Neural progenitor cell (in vitro differentiated cells): ENCODE measurements around the gene SYNGR2. TPM values are rescaled to one million over a fixed set of nuclear protein-coding genes. Genes with fewer than 3 reads are reported as not detected.
"Not testable (repeated sequence)": the region's sequence is repeated elsewhere in the genome, so short reads cannot be mapped to it uniquely, and the experiment has no call there.

Experiments
- DNase-seq: peaks from one replicate; pipeline ENCODE4 v3.0.0-alpha.2; 2016; ENCODE audit warnings: low spot score
- H2AFZ ChIP-seq: fragments of 200-600 bp; sonication (generic); replicated peaks from 2 replicates; pipeline ENCODE4 v1.6.1; 2016; ENCODE audit warnings: antibody characterized with exemption
- H3F3A ChIP-seq: fragments of 200-600 bp; sonication (generic); 2 replicates; pipeline ENCODE4 v1.6.1; 2016; ENCODE audit warnings: antibody characterized with exemption, low read depth
- H3K27ac ChIP-seq: fragments of 200-600 bp; sonication (generic); 2 replicates; pipeline ENCODE4 v1.5.1; 2016; ENCODE audit warnings: mild to moderate bottlenecking
- H3K27me3 ChIP-seq: fragments of 200-600 bp; sonication (generic); 2 replicates; pipeline ENCODE4 v1.6.1; 2016; ENCODE audit warnings: mild to moderate bottlenecking, moderate library complexity
- H3K36me3 ChIP-seq: fragments of 200-600 bp; sonication (generic); 2 replicates; pipeline ENCODE4 v1.5.1; 2016
- H3K4me1 ChIP-seq: fragments of 200-600 bp; sonication (generic); 2 replicates; pipeline ENCODE4 v1.6.1; 2016; ENCODE audit warnings: mixed run types
- H3K4me2 ChIP-seq: fragments of 200-600 bp; sonication (generic); 2 replicates; pipeline ENCODE4 v1.6.1; 2016
- H3K4me3 ChIP-seq: fragments of 200-600 bp; sonication (generic); 2 replicates; pipeline ENCODE4 v1.5.1; 2016
- H3K79me2 ChIP-seq: fragments of 200-600 bp; sonication (generic); 2 replicates; pipeline ENCODE4 v1.6.1; 2016; ENCODE audit warnings: low read depth
- H3K9ac ChIP-seq: fragments of 200-600 bp; sonication (generic); 2 replicates; pipeline ENCODE4 v1.6.1; 2016
- H3K9me3 ChIP-seq: fragments of 200-600 bp; sonication (generic); 2 replicates; pipeline ENCODE4 v1.5.1; 2016; ENCODE audit warnings: low read depth
- H4K20me1 ChIP-seq: fragments of 200-600 bp; sonication (generic); 2 replicates; pipeline ENCODE4 v1.6.1; 2016; ENCODE audit warnings: low read depth
- H3K27ac Mint-ChIP-seq: 3 replicates; pipeline ENCODE4 v1.8.0; 2021; ENCODE audit warnings: mixed read lengths
- H3K27me3 Mint-ChIP-seq: 2 replicates; pipeline ENCODE4 v1.8.0; 2022; ENCODE audit warnings: low read depth, mild to moderate bottlenecking, inconsistent platforms, moderate library complexity, mixed read lengths; ENCODE audit not compliant: insufficient read depth
- H3K36me3 Mint-ChIP-seq: 3 replicates; pipeline ENCODE4 v1.8.0; 2021; ENCODE audit warnings: mixed read lengths
- H3K4me1 Mint-ChIP-seq: 3 replicates; pipeline ENCODE4 v1.8.0; 2021; ENCODE audit warnings: mixed read lengths
- H3K4me3 Mint-ChIP-seq: 3 replicates; pipeline ENCODE4 v1.8.0; 2021; ENCODE audit warnings: mild to moderate bottlenecking, moderate library complexity, mixed read lengths
- H3K9me3 Mint-ChIP-seq: 3 replicates; pipeline ENCODE4 v1.8.0; 2020; ENCODE audit warnings: mixed read lengths
- CTCF ChIP-seq: fragments of 200-600 bp; sonication (generic); IDR thresholded peaks from 2 replicates; pipeline ENCODE4 v1.5.1; 2017; ENCODE audit warnings: antibody characterized with exemption, mild to moderate bottlenecking
- EZH2 ChIP-seq: fragments of 200-600 bp; sonication (generic); IDR thresholded peaks from 2 replicates; pipeline ENCODE4 v1.6.1; 2017; ENCODE audit warnings: antibody characterized with exemption, mild to moderate bottlenecking, moderate library complexity
- EZH2phosphoT487 ChIP-seq: fragments of 200-600 bp; sonication (generic); IDR thresholded peaks from 2 replicates; pipeline ENCODE4 v1.6.1; 2017; ENCODE audit warnings: antibody characterized with exemption
- total RNA-seq: library from RNA; depleted of rRNA; stranded (reverse); fragments of >200 nt; gene quantifications from 2 replicates; pipeline ENCODE4 v1.2.3, GENCODE V29; 2015; ENCODE audit warnings: low replicate concordance

SYNGR2 gene
- total RNA-seq, 1 donor from 2014 or later = 6.2 TPM

DNA sequence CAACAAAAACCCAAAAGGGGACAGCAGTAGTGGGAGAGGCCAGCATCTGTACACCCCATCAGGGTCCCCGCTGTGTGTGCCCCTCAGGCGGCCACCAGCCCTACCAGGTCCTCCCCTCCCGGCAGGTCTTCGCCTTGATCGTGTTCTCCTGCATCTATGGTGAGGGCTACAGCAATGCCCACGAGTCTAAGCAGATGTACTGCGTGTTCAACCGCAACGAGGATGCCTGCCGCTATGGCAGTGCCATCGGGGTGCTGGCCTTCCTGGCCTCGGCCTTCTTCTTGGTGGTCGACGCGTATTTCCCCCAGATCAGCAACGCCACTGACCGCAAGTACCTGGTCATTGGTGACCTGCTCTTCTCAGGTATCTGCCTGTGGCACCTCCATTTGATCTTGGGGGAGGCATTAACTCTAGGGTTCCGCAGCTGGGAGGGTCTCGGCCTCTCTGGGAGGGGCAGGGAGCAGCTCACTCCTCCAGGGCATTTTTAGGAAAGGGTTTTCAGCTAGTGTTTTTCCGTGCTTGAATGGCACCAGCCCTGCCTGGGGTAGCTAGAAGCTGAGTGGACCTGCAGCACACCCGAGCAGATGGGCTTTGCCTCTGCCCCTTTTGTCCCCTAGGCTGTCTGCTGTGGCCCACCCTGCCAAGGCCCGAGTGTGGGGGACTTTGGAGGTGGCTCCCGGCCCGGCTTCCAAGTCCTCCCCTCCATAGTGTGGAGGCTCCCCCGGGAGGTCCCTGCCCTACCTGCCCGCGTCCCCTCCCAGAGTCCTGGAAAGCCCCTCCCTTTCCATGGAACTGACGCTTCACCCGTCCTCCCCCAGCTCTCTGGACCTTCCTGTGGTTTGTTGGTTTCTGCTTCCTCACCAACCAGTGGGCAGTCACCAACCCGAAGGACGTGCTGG, 2.6 kb downstream of the SYNGR2 start:
- Mint-ChIP-seq H3K27ac (no peak overlapping the region), H3K4me3 (peak overlapping the region; percentile 75), H3K4me1 (peaks cover 15% of the 10 kb centered on the region), H3K9me3 (no peaks in the 10 kb centered on the region), H3K27me3 (peaks cover 12% of the 10 kb centered on the region), H3K36me3 (peaks cover 10% of the 10 kb centered on the region)
- Histone ChIP-seq H3F3A (peaks cover 48% of the 10 kb centered on the region), H3K9ac (no peak overlapping the region), H3K27me3 (no peaks in the 10 kb centered on the region), H3K4me3 (no peak overlapping the region), H4K20me1 (peaks cover 30% of the 10 kb centered on the region), H3K4me1 (peaks cover 9% of the 10 kb centered on the region), H3K36me3 (no peaks in the 10 kb centered on the region), H3K4me2 (no peak overlapping the region), H3K9me3 (no peaks in the 10 kb centered on the region), H3K27ac (no peak overlapping the region), H3K79me2 (no peaks in the 10 kb centered on the region), H2AFZ (no peak overlapping the region)
- DNase-seq = no peak
- TF ChIP-seq EZH2phosphoT487 = no peak
- no peak for TF ChIP-seq CTCF
- no peak for TF ChIP-seq EZH2

DNA sequence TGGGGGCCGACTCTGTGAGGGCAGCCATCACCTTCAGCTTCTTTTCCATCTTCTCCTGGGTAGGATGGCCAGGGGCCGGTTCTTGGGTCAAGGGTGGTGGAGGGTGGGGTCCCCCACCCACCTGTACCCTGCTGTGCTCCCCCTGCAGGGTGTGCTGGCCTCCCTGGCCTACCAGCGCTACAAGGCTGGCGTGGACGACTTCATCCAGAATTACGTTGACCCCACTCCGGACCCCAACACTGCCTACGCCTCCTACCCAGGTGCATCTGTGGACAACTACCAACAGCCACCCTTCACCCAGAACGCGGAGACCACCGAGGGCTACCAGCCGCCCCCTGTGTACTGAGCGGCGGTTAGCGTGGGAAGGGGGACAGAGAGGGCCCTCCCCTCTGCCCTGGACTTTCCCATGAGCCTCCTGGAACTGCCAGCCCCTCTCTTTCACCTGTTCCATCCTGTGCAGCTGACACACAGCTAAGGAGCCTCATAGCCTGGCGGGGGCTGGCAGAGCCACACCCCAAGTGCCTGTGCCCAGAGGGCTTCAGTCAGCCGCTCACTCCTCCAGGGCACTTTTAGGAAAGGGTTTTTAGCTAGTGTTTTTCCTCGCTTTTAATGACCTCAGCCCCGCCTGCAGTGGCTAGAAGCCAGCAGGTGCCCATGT, 3.3 kb downstream of the SYNGR2 start:
- not testable (repeated sequence) for H3K4me2 ChIP-seq, H3K9me3 ChIP-seq, H3K36me3 ChIP-seq, H2AFZ ChIP-seq, H3K4me3 ChIP-seq, H3K27me3 ChIP-seq, H3K9me3 Mint-ChIP-seq, DNase-seq, H3K79me2 ChIP-seq, H3K27ac Mint-ChIP-seq, H3K9ac ChIP-seq, H3K4me1 ChIP-seq
- H3F3A ChIP-seq = peaks cover 54% of the 10 kb centered on the region
- peaks cover 37% of the 10 kb centered on the region for H4K20me1 ChIP-seq
- Mint-ChIP-seq H3K27me3 (peaks cover 14% of the 10 kb centered on the region), H3K4me3 (peak overlapping the region; percentile 41), H3K4me1 (peaks cover 16% of the 10 kb centered on the region), H3K36me3 (peaks cover 10% of the 10 kb centered on the region)
- H3K27ac ChIP-seq = peak overlapping the region; percentile 46

DNA sequence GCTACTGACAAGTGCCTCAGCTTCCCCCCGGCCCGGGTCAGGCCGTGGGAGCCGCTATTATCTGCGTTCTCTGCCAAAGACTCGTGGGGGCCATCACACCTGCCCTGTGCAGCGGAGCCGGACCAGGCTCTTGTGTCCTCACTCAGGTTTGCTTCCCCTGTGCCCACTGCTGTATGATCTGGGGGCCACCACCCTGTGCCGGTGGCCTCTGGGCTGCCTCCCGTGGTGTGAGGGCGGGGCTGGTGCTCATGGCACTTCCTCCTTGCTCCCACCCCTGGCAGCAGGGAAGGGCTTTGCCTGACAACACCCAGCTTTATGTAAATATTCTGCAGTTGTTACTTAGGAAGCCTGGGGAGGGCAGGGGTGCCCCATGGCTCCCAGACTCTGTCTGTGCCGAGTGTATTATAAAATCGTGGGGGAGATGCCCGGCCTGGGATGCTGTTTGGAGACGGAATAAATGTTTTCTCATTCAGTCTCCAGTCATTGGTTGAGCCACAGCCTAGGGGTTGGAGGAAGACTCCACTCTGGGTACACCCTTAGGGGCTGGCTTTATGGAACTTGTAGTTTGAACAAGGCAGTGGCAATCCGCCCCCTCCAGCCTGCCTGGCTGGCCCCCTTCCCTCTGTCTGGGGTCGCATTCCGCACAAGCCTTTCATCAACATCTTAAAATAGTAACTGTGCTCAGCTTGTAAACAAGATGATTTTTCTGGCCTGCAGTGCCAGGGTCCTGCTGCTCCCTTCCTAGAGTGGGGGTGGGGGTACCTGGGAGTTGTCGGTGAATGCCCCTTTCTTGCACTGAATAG, 4.1 kb downstream of the SYNGR2 start:
- Histone ChIP-seq H3K9me3 (no peaks in the 10 kb centered on the region), H3K27me3 (no peaks in the 10 kb centered on the region), H3K4me3 (no peak overlapping the region), H3K36me3 (no peaks in the 10 kb centered on the region), H3F3A (peaks cover 60% of the 10 kb centered on the region), H4K20me1 (peaks cover 38% of the 10 kb centered on the region), H3K9ac (no peak overlapping the region), H3K4me1 (peaks cover 9% of the 10 kb centered on the region), H3K79me2 (no peaks in the 10 kb centered on the region), H2AFZ (no peak overlapping the region), H3K4me2 (no peak overlapping the region), H3K27ac (peak overlapping the region; percentile 46)
- H3K27me3 Mint-ChIP-seq = peaks cover 14% of the 10 kb centered on the region
- no peak overlapping the region for H3K27ac Mint-ChIP-seq
- H3K4me3 Mint-ChIP-seq = no peak overlapping the region
- H3K36me3 Mint-ChIP-seq = peaks cover 10% of the 10 kb centered on the region
- TF ChIP-seq EZH2phosphoT487 = no peak
- no peak for TF ChIP-seq EZH2
- no peak for TF ChIP-seq CTCF
- peaks cover 16% of the 10 kb centered on the region for H3K4me1 Mint-ChIP-seq
- H3K9me3 Mint-ChIP-seq = no peaks in the 10 kb centered on the region
- no peak for DNase-seq
